Measurements from ENCODE around the gene FER. TPM values are rescaled to one million over a fixed set of nuclear protein-coding genes. Genes with fewer than 3 reads are reported as not detected.

The FER gene
- polyA plus RNA-seq, 1 of the 3 experiments (the other 2 are of a cell fraction), result 1.8 TPM

DNA sequence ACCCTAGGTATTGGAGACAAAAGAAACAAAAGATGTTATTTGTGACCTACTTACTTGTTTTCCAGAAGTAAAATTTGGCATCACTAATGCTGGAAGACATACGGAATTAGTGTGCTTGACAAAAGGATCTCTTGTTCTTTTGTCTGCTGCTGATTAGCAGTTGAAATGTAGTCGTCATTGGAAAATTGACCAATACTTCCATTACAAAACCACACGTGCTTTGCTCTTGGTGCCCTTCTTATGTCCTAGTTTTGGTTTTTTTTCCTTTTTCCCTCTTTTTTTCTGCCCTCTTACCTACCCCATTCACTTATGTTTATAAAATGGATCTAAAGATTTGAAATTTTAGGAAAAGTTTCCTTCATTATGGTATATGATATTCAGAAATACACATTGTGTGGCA lies 197.4 kb downstream of the FER start:
- Histone ChIP-seq H3K27ac (ENCODE audit: low read depth in 2 of 2, low read length in 1 of 2) (no peak overlapping the region), H3K9me2 (no peaks in the 10 kb centered on the region; the same call in 1 of the 2 replicates), H2AFZ (ENCODE audit: low read depth) (no peak overlapping the region), H3F3A (replicated peaks; ENCODE audit: insufficient read depth) (no peaks in the 10 kb centered on the region), H4K20me1 (ENCODE audit: insufficient read depth) (no peaks in the 10 kb centered on the region), H3K79me2 (ENCODE audit: insufficient read depth) (no peaks in the 10 kb centered on the region), H3K36me3 (replicated peaks in 1 of 2; ENCODE audit: control insufficient read depth in 1 of 2, insufficient read depth in 2 of 2, low read length in 1 of 2) (peaks cover 4 to 13% of the 10 kb centered on the region in 2 experiments), H3K4me1 (ENCODE audit: control insufficient read depth in 1 of 2, insufficient read depth in 2 of 2, low read depth in 1 of 2, low read length in 1 of 2) (0 out of 4 replicates have a peak, but pooled peaks cover 0 to 5% of the 10 kb centered on the region in 2 experiments), H3K27me3 (ENCODE audit: insufficient read depth) (no peaks in the 10 kb centered on the region), H3K4me3 (ENCODE audit: low read depth in 2 of 2, low read length in 1 of 2) (no peak overlapping the region), H3K9ac (no peak overlapping the region), H3K4me2 (no peak overlapping the region), H3K9me3 (no peaks in the 10 kb centered on the region)
- 91% methylated on average over 3 of the region's 3 CpGs for WGBS (ENCODE audit: low lambda C conversion rate)
- DNase-seq, result no peak
- CTCF ChIA-PET, result no interaction called here
- TF ChIP-seq, protein P1, sequence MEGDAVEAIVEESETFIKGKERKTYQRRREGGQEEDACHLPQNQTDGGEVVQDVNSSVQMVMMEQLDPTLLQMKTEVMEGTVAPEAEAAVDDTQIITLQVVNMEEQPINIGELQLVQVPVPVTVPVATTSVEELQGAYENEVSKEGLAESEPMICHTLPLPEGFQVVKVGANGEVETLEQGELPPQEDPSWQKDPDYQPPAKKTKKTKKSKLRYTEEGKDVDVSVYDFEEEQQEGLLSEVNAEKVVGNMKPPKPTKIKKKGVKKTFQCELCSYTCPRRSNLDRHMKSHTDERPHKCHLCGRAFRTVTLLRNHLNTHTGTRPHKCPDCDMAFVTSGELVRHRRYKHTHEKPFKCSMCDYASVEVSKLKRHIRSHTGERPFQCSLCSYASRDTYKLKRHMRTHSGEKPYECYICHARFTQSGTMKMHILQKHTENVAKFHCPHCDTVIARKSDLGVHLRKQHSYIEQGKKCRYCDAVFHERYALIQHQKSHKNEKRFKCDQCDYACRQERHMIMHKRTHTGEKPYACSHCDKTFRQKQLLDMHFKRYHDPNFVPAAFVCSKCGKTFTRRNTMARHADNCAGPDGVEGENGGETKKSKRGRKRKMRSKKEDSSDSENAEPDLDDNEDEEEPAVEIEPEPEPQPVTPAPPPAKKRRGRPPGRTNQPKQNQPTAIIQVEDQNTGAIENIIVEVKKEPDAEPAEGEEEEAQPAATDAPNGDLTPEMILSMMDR (IDR thresholded peaks at IDR 0.05), result no peak
- TF ChIP-seq TAF1 (IDR thresholded peaks at IDR 0.05; ENCODE audit: borderline replicate concordance, low read depth, low read length), result no peak
- TF ChIP-seq JUND (IDR thresholded peaks at IDR 0.05), result no peak
- no peak for TF ChIP-seq RCOR1 (IDR thresholded peaks at IDR 0.05; ENCODE audit: low read length)
- TF ChIP-seq GATA2 (CRISPR knock-in tag; IDR thresholded peaks at IDR 0.05), result no peak
- no peak for TF ChIP-seq MXI1 (IDR thresholded peaks at IDR 0.05; ENCODE audit: low read depth, low read length)
- TF ChIP-seq RXRA (IDR thresholded peaks at IDR 0.05; ENCODE audit: borderline replicate concordance, low read depth), result no peak
- TF ChIP-seq, protein P2, sequence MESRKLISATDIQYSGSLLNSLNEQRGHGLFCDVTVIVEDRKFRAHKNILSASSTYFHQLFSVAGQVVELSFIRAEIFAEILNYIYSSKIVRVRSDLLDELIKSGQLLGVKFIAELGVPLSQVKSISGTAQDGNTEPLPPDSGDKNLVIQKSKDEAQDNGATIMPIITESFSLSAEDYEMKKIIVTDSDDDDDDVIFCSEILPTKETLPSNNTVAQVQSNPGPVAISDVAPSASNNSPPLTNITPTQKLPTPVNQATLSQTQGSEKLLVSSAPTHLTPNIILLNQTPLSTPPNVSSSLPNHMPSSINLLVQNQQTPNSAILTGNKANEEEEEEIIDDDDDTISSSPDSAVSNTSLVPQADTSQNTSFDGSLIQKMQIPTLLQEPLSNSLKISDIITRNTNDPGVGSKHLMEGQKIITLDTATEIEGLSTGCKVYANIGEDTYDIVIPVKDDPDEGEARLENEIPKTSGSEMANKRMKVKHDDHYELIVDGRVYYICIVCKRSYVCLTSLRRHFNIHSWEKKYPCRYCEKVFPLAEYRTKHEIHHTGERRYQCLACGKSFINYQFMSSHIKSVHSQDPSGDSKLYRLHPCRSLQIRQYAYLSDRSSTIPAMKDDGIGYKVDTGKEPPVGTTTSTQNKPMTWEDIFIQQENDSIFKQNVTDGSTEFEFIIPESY (IDR thresholded peaks at IDR 0.05; ENCODE audit: borderline replicate concordance, low read depth), result no peak
- no peak for TF ChIP-seq YY1 (IDR thresholded peaks at IDR 0.05; ENCODE audit: low read depth)
- TF ChIP-seq SMC3 (IDR thresholded peaks at IDR 0.05; ENCODE audit: low read depth, low read length), result no peak
- TF ChIP-seq RFX5 (IDR thresholded peaks at IDR 0.05; ENCODE audit: low read length), result no peak
- TF ChIP-seq, protein P3, sequence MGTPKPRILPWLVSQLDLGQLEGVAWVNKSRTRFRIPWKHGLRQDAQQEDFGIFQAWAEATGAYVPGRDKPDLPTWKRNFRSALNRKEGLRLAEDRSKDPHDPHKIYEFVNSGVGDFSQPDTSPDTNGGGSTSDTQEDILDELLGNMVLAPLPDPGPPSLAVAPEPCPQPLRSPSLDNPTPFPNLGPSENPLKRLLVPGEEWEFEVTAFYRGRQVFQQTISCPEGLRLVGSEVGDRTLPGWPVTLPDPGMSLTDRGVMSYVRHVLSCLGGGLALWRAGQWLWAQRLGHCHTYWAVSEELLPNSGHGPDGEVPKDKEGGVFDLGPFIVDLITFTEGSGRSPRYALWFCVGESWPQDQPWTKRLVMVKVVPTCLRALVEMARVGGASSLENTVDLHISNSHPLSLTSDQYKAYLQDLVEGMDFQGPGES (IDR thresholded peaks at IDR 0.05; ENCODE audit: low read depth, low read length), result no peak
- no peak for TF ChIP-seq GABPA (IDR thresholded peaks at IDR 0.05; ENCODE audit: low read depth)
- no peak for TF ChIP-seq EP300 (IDR thresholded peaks at IDR 0.05; ENCODE audit: borderline replicate concordance in 1 of 2, low read depth in 1 of 2, low read length in 1 of 2)
- TF ChIP-seq, protein P4, sequence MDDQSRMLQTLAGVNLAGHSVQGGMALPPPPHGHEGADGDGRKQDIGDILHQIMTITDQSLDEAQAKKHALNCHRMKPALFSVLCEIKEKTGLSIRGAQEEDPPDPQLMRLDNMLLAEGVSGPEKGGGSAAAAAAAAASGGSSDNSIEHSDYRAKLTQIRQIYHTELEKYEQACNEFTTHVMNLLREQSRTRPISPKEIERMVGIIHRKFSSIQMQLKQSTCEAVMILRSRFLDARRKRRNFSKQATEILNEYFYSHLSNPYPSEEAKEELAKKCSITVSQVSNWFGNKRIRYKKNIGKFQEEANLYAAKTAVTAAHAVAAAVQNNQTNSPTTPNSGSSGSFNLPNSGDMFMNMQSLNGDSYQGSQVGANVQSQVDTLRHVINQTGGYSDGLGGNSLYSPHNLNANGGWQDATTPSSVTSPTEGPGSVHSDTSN (IDR thresholded peaks at IDR 0.05), result no peak
- POLR2A ChIA-PET, result no interaction called here
